Left ventricle myocardium inferior (tissue), 1 donor: ENCODE results near the gene MS4A6E. TPM values are rescaled to one million over a fixed set of nuclear protein-coding genes. Genes with fewer than 3 reads are reported as not detected.

ENCODE experiments used
- DNase-seq: peaks from one replicate; pipeline ENCODE4 v3.0.0-alpha.2; 2020
- H3K27ac ChIP-seq: fragments of 200-600 bp; replicated peaks from 2 replicates; pipeline ENCODE4 v1.8.0; 2021
- H3K27me3 ChIP-seq: fragments of 200-600 bp; 2 replicates; pipeline ENCODE4 v1.8.0; 2021; ENCODE audit warnings: low read depth
- H3K36me3 ChIP-seq: fragments of 200-600 bp; 2 replicates; pipeline ENCODE4 v1.8.0; 2021
- H3K4me1 ChIP-seq: fragments of 200-600 bp; 2 replicates; pipeline ENCODE4 v1.8.0; 2021
- H3K4me3 ChIP-seq: fragments of 200-600 bp; 2 replicates; pipeline ENCODE4 v1.8.0; 2021; ENCODE audit warnings: mild to moderate bottlenecking, moderate library complexity
- H3K9me3 ChIP-seq: fragments of 200-600 bp; replicated peaks from 2 replicates; pipeline ENCODE4 v1.8.0; 2021
- intact Hi-C: fragments of 100-400 bp; cut with micrococcal nuclease; formaldehyde crosslinking; loops from one replicate; pipeline ENCODE4 v1.11.0; 2022
- total RNA-seq: library from RNA; stranded (reverse); fragmentation: NEBNext Ultra II Directional; extraction: Animal tissue kit (Norgen Biotek cat#: 25700); gene quantifications from one replicate; pipeline ENCODE4 v1.2.1, GENCODE V29; 2021
- TF ChIP-seq, protein P1 (sequence below): fragments of 200-600 bp; IDR thresholded peaks from 2 replicates; pipeline ENCODE4 v1.8.0; 2021; ENCODE audit warnings: antibody characterized with exemption, mild to moderate bottlenecking, borderline replicate concordance
- donor health status: DM: no; HTN: yes; CAD: no; lungs with severe emphysema.

The MS4A6E gene
- total RNA-seq, 1 donor from 2014 or later = not detected

DNA sequence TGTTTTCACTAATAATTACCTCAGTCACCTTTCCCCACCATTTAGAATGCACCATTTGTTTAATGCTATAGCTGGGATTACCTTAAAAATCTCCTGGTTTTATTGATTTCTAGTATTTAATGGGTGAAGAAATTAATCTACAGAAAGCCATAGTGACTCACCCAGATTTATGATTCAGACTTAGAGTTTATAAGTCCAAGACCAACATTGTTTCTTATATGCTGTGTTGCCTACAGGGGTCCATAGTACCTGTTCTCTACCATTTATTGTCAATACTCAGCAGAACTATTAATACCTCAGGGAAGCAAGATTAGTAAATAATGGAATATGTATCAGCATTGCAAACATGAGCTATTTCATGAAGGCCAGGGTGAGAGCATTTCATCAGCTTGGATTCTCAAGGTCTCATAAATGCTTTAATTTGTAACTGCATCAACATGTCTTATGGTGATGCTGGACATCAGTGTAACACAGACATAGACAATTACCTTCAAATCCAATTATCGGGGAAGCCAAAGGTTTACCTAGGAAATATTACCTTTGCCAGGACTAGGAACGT, 43.3 kb downstream of the MS4A6E start:
- Histone ChIP-seq H3K4me3 (no peak overlapping the region), H3K9me3 (no peaks in the 10 kb centered on the region), H3K36me3 (no peaks in the 10 kb centered on the region), H3K4me1 (no peaks in the 10 kb centered on the region), H3K27ac (no peak overlapping the region), H3K27me3 (peaks cover 28% of the 10 kb centered on the region)
- TF ChIP-seq, protein P1, sequence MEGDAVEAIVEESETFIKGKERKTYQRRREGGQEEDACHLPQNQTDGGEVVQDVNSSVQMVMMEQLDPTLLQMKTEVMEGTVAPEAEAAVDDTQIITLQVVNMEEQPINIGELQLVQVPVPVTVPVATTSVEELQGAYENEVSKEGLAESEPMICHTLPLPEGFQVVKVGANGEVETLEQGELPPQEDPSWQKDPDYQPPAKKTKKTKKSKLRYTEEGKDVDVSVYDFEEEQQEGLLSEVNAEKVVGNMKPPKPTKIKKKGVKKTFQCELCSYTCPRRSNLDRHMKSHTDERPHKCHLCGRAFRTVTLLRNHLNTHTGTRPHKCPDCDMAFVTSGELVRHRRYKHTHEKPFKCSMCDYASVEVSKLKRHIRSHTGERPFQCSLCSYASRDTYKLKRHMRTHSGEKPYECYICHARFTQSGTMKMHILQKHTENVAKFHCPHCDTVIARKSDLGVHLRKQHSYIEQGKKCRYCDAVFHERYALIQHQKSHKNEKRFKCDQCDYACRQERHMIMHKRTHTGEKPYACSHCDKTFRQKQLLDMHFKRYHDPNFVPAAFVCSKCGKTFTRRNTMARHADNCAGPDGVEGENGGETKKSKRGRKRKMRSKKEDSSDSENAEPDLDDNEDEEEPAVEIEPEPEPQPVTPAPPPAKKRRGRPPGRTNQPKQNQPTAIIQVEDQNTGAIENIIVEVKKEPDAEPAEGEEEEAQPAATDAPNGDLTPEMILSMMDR = no peak
- intact Hi-C loops = no loop called here
- no peak for DNase-seq

DNA sequence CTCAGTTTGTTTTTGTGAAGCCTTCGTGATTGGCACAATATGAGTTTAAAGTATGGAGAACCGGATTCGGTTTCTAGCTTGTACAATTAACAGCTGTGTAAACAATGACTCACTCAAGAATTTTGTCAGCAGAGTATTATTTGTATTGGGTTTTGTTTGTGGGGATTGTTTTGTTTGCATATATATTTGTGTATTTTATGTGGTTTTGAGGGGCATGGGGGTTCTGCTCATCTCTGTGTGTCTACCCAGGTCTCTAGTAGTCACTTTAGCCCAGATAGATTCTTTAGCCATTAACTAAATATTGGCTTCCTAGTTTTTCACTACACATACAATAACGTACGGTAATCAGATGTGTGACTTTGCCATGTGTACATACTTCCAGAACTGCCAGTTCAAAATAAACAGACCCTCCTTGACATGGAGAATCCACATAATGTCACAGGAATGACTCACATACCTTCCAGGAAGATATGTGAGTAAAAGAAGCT, 43.8 kb downstream of the MS4A6E start:
- peaks cover 22% of the 10 kb centered on the region for H3K27me3 ChIP-seq
- H3K27ac ChIP-seq = no peak overlapping the region
- no peaks in the 10 kb centered on the region for H3K36me3 ChIP-seq
- intact Hi-C loops = no loop called here
- TF ChIP-seq, protein P1 = no peak
- H3K9me3 ChIP-seq = no peaks in the 10 kb centered on the region
- DNase-seq = no peak
- no peak overlapping the region for H3K4me3 ChIP-seq
- no peaks in the 10 kb centered on the region for H3K4me1 ChIP-seq

DNA sequence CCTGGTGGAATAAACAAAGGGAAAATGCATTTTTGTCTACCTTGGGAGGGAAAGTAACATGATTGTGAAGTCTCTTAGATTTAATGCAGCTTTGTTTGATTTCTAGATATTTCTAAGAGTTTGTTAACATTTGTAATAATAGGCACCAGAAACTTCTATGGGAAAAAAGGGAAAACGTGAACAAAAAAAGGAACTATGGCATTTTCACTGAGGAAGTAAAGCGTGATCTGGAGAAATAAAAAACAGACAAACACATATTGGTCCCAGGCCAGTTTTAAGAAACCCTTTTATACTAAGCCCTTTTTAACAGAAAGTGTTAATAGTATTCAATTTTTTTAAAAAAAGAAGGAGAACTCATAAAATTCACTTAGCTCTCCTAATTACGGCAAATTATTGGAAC, 44.3 kb downstream of the MS4A6E start:
- no peak overlapping the region for H3K4me3 ChIP-seq
- H3K27me3 ChIP-seq = peaks cover 19% of the 10 kb centered on the region
- no peaks in the 10 kb centered on the region for H3K36me3 ChIP-seq
- H3K27ac ChIP-seq = no peak overlapping the region
- TF ChIP-seq, protein P1 = no peak
- H3K9me3 ChIP-seq = no peaks in the 10 kb centered on the region
- no peaks in the 10 kb centered on the region for H3K4me1 ChIP-seq
- intact Hi-C loops = no loop called here
- DNase-seq = no peak

DNA sequence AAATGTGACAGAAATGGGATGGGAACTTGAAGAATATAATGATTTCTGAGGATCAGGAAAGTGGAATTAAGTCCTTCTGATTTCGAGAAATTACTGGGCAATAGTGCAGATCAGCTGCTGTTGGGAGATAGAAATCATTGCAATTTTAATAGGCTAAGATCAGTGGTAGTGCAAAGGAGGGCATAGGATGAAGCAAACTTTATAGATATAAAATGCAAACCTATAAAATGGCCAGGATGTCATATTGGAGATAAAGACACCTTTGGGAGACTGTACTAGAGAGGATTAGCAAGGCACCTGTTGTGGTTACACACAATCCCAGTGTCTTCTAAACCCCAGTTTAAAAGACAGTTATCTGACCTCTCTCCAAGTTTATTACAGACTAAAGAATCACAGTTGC, 44.8 kb downstream of the MS4A6E start:
- intact Hi-C loops = no loop called here
- Histone ChIP-seq H3K4me3 (no peak overlapping the region), H3K27me3 (peaks cover 21% of the 10 kb centered on the region), H3K27ac (no peak overlapping the region), H3K9me3 (no peaks in the 10 kb centered on the region), H3K4me1 (no peaks in the 10 kb centered on the region), H3K36me3 (no peaks in the 10 kb centered on the region)
- TF ChIP-seq, protein P1 = no peak
- DNase-seq = no peak

DNA sequence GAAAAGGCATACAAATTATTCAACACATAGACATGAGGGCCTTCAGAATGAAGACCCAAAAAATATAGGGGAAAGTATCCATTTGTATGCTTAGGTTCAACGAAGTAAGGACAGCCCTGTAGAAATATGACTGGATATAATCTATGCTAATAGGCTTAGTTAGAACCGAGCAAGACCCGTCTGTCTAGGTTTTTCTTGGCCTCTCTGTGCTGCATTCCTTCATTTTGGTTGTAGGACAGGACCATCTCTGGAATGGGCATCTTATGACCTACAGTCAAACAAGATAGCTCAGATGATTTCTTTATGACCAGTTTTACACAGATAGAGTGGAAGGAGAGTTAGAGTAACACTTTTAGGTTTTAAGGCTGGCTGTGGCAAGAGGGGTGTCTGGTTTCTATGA, 45.7 kb downstream of the MS4A6E start:
- Histone ChIP-seq H3K9me3 (no peaks in the 10 kb centered on the region), H3K27me3 (peaks cover 21% of the 10 kb centered on the region)
- intact Hi-C loops = no loop called here

More for the DNA sequence above, 45.7 kb downstream of the MS4A6E start:
- H3K4me3 ChIP-seq = no peak overlapping the region
- H3K27ac ChIP-seq = no peak overlapping the region
- H3K4me1 ChIP-seq = no peaks in the 10 kb centered on the region
- no peaks in the 10 kb centered on the region for H3K36me3 ChIP-seq
- no peak for DNase-seq
- TF ChIP-seq, protein P1 = no peak
